K562 (cell line): ENCODE data around the gene TMEM141. TPM values are rescaled to one million over a fixed set of nuclear protein-coding genes. Genes with fewer than 3 reads are reported as not detected.

Source experiments
- CCNT2 ChIP-seq: IDR thresholded peaks from 2 replicates; pipeline ENCODE4 v1.6.1; 2011; ENCODE audit warnings: borderline replicate concordance, low read depth, mild to moderate bottlenecking, moderate library complexity, mixed read lengths, low read length; ENCODE audit not compliant: insufficient read length; ENCODE audit errors: extremely low read depth
- CREM ChIP-seq: IDR thresholded peaks from 2 replicates; pipeline ENCODE4 v1.6.1; 2014; ENCODE audit warnings: antibody characterized with exemption, low read depth
- ELK1 ChIP-seq: sonication (generic); formaldehyde crosslinking; IDR thresholded peaks from 2 replicates; pipeline ENCODE4 v1.8.1; 2022; ENCODE audit warnings: missing genetic modification reagents
- FUS ChIP-seq: fragments of 200-400 bp; formaldehyde crosslinking; optimal IDR thresholded peaks from 2 replicates; pipeline ENCODE3; 2017; ENCODE audit warnings: low read depth, low read length
- MTA1 ChIP-seq: fragments of 450-650 bp; IDR thresholded peaks from 2 replicates; pipeline ENCODE4 v1.6.1; 2017; ENCODE audit warnings: borderline replicate concordance
- MYBL2 ChIP-seq, 2 experiments: fragments of 450-650 bp in 1 of 2; sonication (generic) in 1 of 2; formaldehyde crosslinking in 1 of 2; IDR thresholded peaks; 2 replicates each; pipeline versions ENCODE4 v1.6.1 to v1.8.1; 2017 to 2022; ENCODE audit warnings: borderline replicate concordance in 1 of 2, inconsistent platforms in 1 of 2, low read depth in 1 of 2, mild to moderate bottlenecking in 1 of 2, missing genetic modification reagents in 1 of 2, moderate library complexity in 1 of 2
- POLR2B ChIP-seq: fragments of 450-650 bp; IDR thresholded peaks from 2 replicates; pipeline ENCODE4 v1.6.1; 2018; ENCODE audit warnings: low read depth; ENCODE audit not compliant: partially characterized antibody
- PRMT5 ChIP-seq: sonication (generic); formaldehyde crosslinking; IDR thresholded peaks from 2 replicates; pipeline ENCODE4 v1.5.0; 2020; ENCODE audit warnings: missing genetic modification reagents
- STAG1 ChIP-seq: sonication (generic); formaldehyde crosslinking; IDR thresholded peaks from 2 replicates; pipeline ENCODE4 v1.5.0; 2020; ENCODE audit warnings: missing genetic modification reagents, borderline replicate concordance
- TBL1XR1 ChIP-seq, 2 experiments: IDR thresholded peaks; 2 replicates each; pipeline ENCODE4 v1.6.1; 2012; ENCODE audit warnings: improper control_type of control experiment in 2 of 2, low read length in 2 of 2, mild to moderate bottlenecking in 1 of 2
- TSHZ1 ChIP-seq: fragments of 250-450 bp; sonication (Bioruptor Pico); IDR thresholded peaks from 2 replicates; pipeline ENCODE4 v1.4.0; 2020; ENCODE audit warnings: mild to moderate bottlenecking, moderate library complexity
- ZNF507 ChIP-seq: conservative IDR thresholded peaks from 2 replicates; pipeline ENCODE4 v1.6.1; 2017; ENCODE audit warnings: missing genetic modification characterization, missing compliant biosample characterization
- polyA plus RNA-seq, 8 experiments: library from polyadenylated mRNA; depleted of rRNA in 4 of 8; stranded (reverse) in 5 of 8; unstranded in 3 of 8; fragments of >200 nt; fragmentation: Nextera tagmentation in 2 of 8; fragmentation: Illumina TruSeq in 1 of 8; extraction: Ambion mirVana in 2 of 8; extraction: Trizol in 1 of 8; gene quantifications; 2 replicates each; pipeline versions ENCODE4 v1.2.1 to v1.2.3, GENCODE V29; 2011 to 2014; ENCODE audit warnings: inconsistent platforms in 1 of 8, missing spikeins in 1 of 8
- total RNA-seq, 7 experiments: library from RNA; depleted of rRNA in 6 of 7; stranded (reverse); fragments of >200 nt in 6 of 7; fragmentation: Illumina TruSeq in 2 of 7; extraction: Trizol in 2 of 7; gene quantifications; 2 replicates each; pipeline versions ENCODE4 v1.2.1 to v1.2.3, GENCODE V29; 2011 to 2021; ENCODE audit warnings: low replicate concordance in 1 of 7
- TF ChIP-seq, protein P1 (sequence below), 2 experiments: fragments of 450-650 bp; IDR thresholded peaks; 2 replicates each; pipeline ENCODE4 v1.6.1; 2018; ENCODE audit warnings: mild to moderate bottlenecking in 2 of 2, low read depth in 1 of 2; ENCODE audit not compliant: partially characterized antibody in 2 of 2
- TF ChIP-seq, protein P2 (sequence below): fragments of 450-650 bp; IDR thresholded peaks from 2 replicates; pipeline ENCODE4 v1.7.0; 2016; ENCODE audit warnings: borderline replicate concordance

TMEM141 gene
- total and polyA plus RNA-seq, 9 of the 15 experiments (the other 6 are each of a cell fraction or from before 2014, with no cell fraction given): 21.5 to 123 (median 74.8) TPM

DNA sequence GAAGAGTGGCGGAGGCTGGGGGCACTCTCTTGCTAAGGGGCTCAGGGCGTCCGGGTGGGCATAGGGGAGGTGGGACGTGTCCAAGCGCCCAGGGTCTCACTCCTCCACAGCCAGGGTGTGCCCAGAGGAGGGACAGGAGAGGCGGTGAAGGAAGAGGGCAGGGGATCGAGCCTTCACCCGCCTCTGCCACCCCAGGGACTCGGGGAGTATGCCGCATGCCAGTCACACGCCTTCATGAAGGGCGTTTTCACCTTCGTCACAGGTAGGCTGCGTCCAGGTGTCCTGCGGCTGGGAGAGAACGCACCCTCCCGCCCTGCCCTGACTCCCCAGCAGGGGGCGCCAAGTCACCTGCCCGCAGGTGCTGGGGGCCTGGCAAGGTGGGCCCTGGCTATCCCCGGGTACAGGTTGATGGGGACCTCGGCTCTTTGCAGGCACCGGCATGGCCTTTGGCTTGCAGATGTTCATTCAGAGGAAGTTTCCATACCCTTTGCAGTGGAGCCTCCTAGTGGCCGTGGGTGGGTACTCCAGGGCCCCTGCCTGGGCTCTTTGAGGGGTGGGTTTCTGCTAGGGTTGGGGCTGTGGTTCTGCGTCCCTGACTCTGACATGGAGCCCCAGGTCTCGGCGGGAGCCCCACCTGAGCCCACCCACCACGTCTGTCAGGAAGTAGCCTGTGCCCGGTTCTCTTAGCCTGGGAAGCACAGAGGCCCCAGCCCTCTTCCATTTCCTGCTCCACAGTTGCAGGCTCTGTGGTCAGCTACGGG lies 552 bp downstream of the TMEM141 start (continued):
- TF ChIP-seq STAG1 (peak; percentile 49), ZNF507 (tag) (no peak), TBL1XR1 (IDR thresholded peaks at IDR 0.05; ENCODE audit: low read length in 2 of 2) (no peak), MYBL2 (IDR thresholded peaks at IDR 0.05; ENCODE audit: low read depth) (no peak), MYBL2 (CRISPR knock-in tag; IDR thresholded peaks at IDR 0.05; ENCODE audit: borderline replicate concordance) (no peak), TSHZ1 (CRISPR knock-in tag) (no peak), ELK1 (CRISPR knock-in tag) (no peak), PRMT5 (0 out of 2 replicates have a peak, but pooled peaks have one; percentile 37), CREM (no peak; the same call in 1 of the 2 replicates), MTA1 (0 out of 2 replicates have a peak, but pooled peaks have one; percentile 58), FUS (no peak), POLR2B (no peak), CCNT2 (no peak)
- TF ChIP-seq, protein P1, sequence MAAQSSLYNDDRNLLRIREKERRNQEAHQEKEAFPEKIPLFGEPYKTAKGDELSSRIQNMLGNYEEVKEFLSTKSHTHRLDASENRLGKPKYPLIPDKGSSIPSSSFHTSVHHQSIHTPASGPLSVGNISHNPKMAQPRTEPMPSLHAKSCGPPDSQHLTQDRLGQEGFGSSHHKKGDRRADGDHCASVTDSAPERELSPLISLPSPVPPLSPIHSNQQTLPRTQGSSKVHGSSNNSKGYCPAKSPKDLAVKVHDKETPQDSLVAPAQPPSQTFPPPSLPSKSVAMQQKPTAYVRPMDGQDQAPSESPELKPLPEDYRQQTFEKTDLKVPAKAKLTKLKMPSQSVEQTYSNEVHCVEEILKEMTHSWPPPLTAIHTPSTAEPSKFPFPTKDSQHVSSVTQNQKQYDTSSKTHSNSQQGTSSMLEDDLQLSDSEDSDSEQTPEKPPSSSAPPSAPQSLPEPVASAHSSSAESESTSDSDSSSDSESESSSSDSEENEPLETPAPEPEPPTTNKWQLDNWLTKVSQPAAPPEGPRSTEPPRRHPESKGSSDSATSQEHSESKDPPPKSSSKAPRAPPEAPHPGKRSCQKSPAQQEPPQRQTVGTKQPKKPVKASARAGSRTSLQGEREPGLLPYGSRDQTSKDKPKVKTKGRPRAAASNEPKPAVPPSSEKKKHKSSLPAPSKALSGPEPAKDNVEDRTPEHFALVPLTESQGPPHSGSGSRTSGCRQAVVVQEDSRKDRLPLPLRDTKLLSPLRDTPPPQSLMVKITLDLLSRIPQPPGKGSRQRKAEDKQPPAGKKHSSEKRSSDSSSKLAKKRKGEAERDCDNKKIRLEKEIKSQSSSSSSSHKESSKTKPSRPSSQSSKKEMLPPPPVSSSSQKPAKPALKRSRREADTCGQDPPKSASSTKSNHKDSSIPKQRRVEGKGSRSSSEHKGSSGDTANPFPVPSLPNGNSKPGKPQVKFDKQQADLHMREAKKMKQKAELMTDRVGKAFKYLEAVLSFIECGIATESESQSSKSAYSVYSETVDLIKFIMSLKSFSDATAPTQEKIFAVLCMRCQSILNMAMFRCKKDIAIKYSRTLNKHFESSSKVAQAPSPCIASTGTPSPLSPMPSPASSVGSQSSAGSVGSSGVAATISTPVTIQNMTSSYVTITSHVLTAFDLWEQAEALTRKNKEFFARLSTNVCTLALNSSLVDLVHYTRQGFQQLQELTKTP (IDR thresholded peaks at IDR 0.05; ENCODE audit: low read depth in 1 of 2, partially characterized antibody in 2 of 2): no peak
- TF ChIP-seq, protein P2, sequence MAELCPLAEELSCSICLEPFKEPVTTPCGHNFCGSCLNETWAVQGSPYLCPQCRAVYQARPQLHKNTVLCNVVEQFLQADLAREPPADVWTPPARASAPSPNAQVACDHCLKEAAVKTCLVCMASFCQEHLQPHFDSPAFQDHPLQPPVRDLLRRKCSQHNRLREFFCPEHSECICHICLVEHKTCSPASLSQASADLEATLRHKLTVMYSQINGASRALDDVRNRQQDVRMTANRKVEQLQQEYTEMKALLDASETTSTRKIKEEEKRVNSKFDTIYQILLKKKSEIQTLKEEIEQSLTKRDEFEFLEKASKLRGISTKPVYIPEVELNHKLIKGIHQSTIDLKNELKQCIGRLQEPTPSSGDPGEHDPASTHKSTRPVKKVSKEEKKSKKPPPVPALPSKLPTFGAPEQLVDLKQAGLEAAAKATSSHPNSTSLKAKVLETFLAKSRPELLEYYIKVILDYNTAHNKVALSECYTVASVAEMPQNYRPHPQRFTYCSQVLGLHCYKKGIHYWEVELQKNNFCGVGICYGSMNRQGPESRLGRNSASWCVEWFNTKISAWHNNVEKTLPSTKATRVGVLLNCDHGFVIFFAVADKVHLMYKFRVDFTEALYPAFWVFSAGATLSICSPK: no peak
